Activated CD4-positive, CD25-positive, alpha-beta regulatory T cell treated with anti-CD3 and anti-CD28 coated beads, Interleukin-2, amount 50 U/mL, for 16 hours (primary cell): Measurements from ENCODE around the gene TRAPPC3.

ENCODE experiments used
- DNase-seq: peaks from one replicate; pipeline ENCODE4 v3.0.0-alpha.2; 2020; ENCODE audit warnings: low read depth, low spot score

The TRAPPC3 gene

GRCh38 chr1:36126797-36127500, 22.3 kb downstream of the TRAPPC3 start:
- DNase-seq: no peak

DNA sequence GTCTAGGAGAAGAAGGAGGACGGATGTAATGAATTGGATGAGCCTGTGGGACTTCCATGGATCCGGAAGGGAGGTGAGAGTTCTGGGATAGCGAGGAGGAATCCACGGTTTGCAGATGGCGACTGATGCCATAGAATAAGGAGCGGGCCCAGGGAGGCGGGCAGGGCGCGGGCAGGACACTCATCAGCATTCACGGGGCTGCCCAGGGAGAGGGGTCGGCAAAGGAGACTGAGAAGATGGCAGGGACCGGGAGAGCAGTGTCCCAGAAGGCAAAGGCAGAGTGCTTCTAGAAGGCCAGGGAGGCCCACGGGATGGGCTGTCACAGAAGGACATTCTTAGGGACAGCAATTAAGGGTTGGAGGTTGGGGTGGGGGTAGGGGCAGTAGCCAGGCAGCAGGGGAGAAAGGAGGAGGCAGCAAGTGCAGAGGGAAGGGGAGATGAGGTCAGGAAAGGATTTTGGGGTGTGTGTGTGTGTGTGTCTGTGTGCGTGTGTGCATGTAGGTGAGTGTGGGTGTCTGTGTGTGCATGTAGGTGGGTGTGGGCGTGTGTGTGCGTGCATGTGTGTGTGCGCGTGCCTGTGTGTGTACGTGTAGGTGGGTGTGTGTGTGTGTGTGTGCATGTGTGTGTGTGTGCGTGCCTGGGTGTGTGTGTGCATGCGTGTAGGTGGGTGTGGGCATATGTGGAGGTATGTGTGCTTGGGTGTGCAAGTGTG, 23.1 kb downstream of the TRAPPC3 start:
- DNase-seq: no peak

- no peak for DNase-seq
Observed at GRCh38 chr1:36125129-36125991, 23.9 kb downstream of the TRAPPC3 start, which contains the start of gene COL8A2. Gene COL8A2, minus strand, starts transcription at chr1:36125222. Its CDS starts 24,980 bp downstream, at chr1:36100242.

- no peak for DNase-seq
Observed at GRCh38 chr1:36124404-36125128, 24.7 kb downstream of the TRAPPC3 start.

DNA sequence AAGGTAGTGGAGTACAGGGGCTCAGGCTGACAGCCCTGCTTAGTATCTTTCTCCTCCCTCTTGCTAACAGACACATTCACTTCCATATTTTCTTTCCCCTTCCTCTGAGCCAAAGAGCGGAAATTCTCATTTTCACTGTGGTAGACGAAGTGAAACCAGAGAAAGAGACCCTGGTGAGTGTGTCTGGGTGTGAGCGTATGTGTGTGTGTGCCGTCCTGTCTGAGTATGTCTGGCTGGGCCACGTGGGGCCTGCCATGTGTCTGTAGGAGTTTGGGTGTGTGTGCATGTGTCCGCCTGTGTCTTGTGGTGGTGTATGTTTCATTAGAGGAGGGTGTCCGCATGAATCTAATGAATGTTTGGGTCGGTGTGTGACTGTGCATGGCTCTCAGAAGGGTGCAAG, 25.9 kb downstream of the TRAPPC3 start:
- no peak for DNase-seq

DNA sequence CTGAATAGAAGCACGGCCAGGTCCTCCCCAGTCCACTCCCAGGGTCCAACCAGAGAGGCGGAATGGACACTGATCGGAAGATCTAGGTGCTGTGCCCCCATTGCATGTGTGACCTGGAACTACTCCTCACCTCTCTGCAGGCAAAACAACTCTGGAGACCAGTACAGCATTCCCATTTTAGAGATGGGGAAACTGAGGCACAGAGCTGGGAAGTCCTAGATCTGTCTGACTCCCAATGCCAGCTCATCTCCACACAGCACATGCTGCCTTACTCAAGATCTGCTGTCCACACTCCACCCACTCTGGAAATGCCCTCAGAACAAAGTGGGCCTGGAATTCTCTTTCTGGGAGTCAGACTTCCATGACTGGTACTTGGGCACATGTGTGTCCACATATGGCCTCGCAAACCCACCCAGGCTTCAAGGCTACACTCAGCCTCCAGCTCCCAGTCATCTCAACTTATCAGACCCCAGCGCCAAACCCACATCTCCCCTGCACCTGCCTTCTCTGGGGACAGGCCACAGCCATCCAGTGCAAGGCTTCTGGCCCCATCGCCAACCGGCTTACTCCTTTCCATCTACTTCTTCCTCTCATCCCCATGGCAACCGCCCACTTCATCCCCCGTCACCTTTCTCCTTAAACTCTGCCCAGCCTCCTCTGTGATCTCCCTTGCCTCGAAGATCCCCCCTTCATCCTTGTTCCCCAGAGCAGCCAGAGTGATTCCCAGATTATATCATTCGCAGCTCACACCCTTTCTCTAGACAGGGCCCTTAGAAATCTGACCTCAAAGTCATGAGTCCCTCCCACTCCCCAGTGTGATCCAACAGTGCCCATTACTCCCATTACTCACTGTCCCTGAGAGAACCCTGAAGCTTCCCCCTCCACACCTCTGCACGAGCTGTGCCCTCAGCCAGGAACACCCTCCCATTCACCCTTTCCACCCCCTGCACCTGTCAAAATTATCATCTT, 26.9 kb downstream of the TRAPPC3 start:
- DNase-seq: no peak

DNA sequence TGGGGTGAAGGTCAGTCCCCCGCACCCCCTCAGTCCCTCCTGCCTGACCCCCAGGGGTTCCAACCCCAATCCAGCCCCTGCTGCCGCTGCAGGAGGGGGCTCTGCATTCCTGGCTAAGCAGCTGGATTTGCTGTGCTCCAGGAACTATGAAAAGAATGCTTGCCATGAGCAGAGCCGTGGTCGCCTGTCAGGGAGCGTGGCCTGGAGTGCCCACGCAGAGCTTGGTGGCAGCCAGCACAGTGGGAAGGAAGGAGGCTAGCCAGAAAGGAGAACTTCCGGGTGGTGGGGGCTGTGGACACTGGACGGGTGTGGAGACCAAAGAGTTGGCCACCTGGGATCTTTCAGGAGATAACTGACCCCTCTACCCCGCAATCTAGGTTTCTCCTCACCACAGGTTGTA, 29.8 kb downstream of the TRAPPC3 start:
- no peak for DNase-seq

GRCh38 chr1:36118447-36119204, 30.7 kb downstream of the TRAPPC3 start:
- DNase-seq: no peak

DNA sequence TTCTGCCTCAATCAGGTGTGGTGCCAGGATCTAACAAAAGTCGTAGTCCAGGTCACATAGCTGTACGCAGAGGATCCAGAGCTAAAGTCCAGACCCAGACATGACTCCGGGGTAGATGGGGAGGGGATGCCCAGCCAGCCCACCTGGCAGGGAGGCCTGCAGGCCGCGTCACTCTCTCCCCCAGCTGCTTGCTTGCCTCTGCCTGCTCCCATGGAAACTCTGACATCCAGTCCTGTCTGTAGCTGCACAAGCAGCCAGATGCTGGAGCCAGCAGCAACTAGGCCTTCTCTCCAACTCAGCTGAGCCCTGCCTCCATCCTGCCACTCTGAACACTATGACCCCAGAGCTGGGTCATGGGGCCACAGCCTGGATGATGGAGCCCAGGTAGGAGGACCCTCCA, 32.4 kb downstream of the TRAPPC3 start:
- DNase-seq: no peak

DNA sequence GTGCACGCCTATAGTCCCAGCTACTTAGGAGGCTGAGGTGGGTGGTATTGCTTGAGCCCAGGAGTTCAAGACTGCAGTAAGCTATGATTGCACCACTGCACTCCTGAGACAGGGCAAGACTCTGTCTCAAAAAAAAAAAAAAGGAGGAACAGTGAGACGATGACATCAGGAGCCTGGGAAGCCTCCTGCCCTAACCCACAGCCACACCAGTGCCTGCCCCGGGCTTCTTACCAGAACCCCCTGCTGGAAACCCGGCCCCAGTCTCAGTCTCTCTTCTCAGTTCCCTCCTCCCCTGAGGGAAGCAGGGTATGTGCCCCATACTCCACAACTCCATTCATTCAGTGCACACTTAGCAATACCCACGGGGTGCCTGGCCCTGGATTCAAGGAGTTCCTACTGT, 33.4 kb downstream of the TRAPPC3 start:
- no peak for DNase-seq

GRCh38 chr1:36115200-36115669, 34.1 kb downstream of the TRAPPC3 start:
- DNase-seq: no peak

DNA sequence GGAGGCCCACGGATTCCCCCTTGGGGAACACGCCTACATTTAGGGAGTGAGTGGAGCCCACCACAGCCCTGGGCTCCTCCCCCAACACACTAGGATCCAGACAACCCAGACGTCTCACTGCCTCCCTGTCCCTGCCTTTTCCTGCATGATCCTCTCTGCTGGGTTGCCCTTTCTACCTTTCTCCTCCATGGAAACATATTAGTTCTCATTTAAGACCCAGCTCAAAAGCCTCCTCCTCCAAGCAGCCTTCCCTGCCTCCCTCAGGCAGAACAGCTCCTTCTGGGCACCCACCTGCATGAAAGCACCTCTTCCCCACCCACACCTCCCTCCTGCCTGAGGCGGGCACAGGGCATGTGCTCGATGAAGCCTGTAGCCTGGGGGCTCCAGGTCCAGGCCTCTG, 34.9 kb downstream of the TRAPPC3 start:
- no peak for DNase-seq

DNA sequence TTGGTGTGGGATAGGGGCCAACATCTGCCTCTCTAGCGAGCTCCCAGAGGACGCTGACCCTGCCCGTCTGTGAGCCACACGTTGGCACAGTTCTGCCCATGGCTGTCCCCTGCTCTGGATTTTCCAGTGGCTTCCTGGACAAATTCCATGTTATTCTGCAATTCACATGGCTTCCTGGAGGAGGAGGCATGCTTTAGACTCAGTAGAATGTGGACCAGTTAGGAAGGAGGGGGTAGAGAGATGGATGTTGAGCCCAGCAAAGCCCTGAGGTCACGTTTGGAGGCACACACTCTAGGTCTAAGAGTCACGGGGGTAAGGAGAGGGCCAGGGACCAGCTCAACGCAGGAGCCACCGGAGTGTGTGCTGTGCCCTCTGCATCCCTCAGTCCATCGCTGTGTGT, 36.5 kb downstream of the TRAPPC3 start:
- DNase-seq: no peak

GRCh38 chr1:36111151-36111550, 38.1 kb downstream of the TRAPPC3 start:
- DNase-seq: no peak

DNA sequence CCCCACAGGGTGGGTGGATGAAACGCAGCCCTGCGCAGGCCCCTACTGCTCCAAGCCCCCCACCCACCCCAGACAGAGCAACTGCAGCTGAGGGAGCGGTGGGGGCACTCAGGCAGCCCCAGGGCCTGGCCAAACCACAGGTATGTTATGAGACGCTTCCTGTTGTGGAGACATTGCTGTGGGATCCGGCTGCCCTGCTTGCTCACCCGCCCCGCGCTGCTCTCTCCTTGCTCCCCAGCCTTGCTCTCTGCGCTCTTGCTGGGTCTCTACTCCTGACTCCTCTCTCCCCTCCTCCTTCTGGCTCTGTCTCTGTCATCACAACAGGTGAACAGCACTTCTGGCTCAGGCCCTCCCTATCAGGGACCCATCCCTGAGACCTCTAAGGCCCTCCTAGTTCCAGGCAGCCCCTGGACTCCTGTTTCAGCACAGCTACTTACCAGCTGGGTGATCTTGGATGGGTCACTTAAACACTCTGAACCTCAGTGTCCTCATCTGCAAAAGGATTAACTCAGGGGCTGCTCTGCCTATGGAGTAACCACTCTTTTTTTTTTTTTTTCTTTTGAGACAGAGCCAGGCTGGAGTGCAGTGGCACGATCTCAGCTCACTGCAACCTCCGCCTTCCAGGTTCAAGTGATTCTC, 40.1 kb downstream of the TRAPPC3 start:
- no peak for DNase-seq

- no peak for DNase-seq
Observed at GRCh38 chr1:36108314-36108713, 41.0 kb downstream of the TRAPPC3 start.

DNA sequence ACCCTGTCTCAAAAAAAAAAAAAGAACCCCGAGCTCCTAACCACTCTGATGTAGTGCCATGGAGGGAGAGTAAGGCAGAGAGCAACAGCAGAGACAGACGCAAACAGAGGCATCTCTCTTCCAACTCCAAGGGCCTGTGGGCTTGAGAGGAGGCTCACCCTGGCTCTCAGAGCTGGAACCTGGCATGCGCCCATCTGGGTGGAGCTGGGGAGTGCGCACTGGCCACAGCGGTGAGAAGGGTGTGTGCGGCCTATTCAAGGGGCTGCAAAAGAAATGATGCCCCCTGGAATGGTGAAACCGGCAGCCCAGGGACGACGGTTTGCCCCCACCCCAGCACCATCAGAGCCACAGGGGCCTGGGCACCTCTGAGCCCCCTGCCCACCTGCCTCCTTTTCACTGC, 41.9 kb downstream of the TRAPPC3 start:
- DNase-seq: no peak

DNA sequence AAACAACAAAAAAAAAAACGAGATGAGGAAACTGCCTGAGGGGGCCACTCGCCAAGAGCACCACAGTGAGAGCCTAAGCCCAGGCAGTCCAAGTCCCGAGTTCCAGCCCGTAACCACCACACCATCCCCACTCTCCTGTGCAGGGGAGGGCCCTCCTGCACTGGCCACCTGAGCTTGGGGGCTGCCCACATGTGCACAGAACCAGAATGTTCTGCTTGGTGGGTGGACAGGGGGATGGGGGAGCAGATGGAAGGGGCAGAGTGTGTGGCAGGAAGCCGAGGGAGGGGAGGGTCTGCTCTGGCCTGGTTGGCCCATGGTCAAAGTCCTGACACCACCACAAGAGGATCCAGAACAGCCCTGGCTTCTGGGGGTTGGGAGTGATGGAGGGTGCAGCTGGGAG, 43.0 kb downstream of the TRAPPC3 start:
- no peak for DNase-seq

DNA sequence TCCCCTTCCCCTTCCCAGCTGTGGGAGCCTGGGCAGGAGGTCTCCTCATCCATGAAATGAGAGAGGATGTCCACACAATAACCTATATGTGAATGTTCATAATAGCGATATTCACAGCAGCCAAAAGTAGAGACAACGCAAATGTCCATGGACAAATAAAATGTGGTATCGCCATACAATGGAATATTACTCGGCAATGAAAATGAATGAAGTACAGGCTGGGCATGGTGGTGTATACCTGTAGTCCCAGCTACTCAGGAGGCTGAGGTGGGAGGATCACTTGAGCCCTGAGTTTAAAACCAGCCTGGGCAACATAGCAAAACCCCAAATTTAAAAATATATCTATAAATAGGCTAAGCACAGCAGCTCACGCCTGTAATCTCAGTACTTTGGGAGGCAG, 47.7 kb downstream of the TRAPPC3 start:
- no peak for DNase-seq
